IMR-90 (cell line): ENCODE data around the gene METTL21C.

Source experiments
- CHD1 ChIP-seq: IDR thresholded peaks from 2 replicates; pipeline ENCODE4 v1.6.1; 2012; ENCODE audit warnings: low read depth, low read length, improper control_type of control experiment
- FOS ChIP-seq: fragments of 150-350 bp; IDR thresholded peaks from 2 replicates; pipeline ENCODE4 v1.6.1; 2016; ENCODE audit warnings: low read depth, low read length
- MAFK ChIP-seq: IDR thresholded peaks from 2 replicates; pipeline ENCODE4 v1.6.1; 2012; ENCODE audit warnings: low read depth, low read length, improper control_type of control experiment
- MXI1 ChIP-seq: IDR thresholded peaks from 2 replicates; pipeline ENCODE4 v1.6.1; 2012; ENCODE audit warnings: low read depth, mild to moderate bottlenecking, low read length, moderate library complexity, borderline replicate concordance
- POLR2A ChIP-seq: IDR thresholded peaks from 2 replicates; pipeline ENCODE4 v1.6.1; 2012; ENCODE audit warnings: mild to moderate bottlenecking, low read depth, low read length
- RAD21 ChIP-seq: IDR thresholded peaks from 2 replicates; pipeline ENCODE4 v1.6.1; 2012; ENCODE audit warnings: low read length, improper control_type of control experiment
- RFX5 ChIP-seq: IDR thresholded peaks from 2 replicates; pipeline ENCODE4 v1.8.0; 2012; ENCODE audit warnings: low read depth, mild to moderate bottlenecking, low read length, moderate library complexity
- SMC3 ChIP-seq: fragments of 150-350 bp; IDR thresholded peaks from 2 replicates; pipeline ENCODE4 v1.6.1; 2016; ENCODE audit warnings: low read depth, mild to moderate bottlenecking, antibody characterized with exemption, low read length, moderate library complexity
- TF ChIP-seq, protein P1 (sequence below): conservative IDR thresholded peaks from 2 replicates; pipeline ENCODE4 v1.5.1; 2012; ENCODE audit warnings: mild to moderate bottlenecking, low read depth, low read length, improper control_type of control experiment
- TF ChIP-seq, protein P2 (sequence below): fragments of 150-350 bp; IDR thresholded peaks from 2 replicates; pipeline ENCODE4 v1.6.1; 2017; ENCODE audit warnings: mild to moderate bottlenecking, antibody characterized with exemption, low read length, low read depth

DNA sequence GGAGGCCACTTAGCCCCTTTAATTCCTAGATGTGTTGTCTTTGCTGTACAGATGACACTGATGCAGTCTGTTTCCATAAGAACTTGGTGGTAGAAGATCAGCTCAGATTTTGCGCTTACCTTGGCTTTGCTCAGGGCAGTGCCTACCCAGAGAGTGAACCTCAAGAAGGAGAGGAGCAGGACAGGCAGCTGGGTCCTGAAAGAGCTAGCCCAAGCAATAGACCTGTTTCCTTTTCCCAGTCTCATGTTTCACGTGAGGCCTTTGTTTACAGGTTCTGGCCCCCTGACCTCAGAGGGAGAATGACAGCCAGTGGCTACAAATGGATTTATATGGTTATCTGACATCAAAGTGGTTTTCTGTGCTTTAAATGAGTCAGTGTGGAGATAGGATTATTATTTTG lies 40.1 kb downstream of the METTL21C start:
- TF ChIP-seq MAFK (no peak), FOS (no peak), POLR2A (no peak), RAD21 (no peak), CHD1 (no peak), RFX5 (no peak), MXI1 (no peak), SMC3 (no peak)
- TF ChIP-seq, protein P1, sequence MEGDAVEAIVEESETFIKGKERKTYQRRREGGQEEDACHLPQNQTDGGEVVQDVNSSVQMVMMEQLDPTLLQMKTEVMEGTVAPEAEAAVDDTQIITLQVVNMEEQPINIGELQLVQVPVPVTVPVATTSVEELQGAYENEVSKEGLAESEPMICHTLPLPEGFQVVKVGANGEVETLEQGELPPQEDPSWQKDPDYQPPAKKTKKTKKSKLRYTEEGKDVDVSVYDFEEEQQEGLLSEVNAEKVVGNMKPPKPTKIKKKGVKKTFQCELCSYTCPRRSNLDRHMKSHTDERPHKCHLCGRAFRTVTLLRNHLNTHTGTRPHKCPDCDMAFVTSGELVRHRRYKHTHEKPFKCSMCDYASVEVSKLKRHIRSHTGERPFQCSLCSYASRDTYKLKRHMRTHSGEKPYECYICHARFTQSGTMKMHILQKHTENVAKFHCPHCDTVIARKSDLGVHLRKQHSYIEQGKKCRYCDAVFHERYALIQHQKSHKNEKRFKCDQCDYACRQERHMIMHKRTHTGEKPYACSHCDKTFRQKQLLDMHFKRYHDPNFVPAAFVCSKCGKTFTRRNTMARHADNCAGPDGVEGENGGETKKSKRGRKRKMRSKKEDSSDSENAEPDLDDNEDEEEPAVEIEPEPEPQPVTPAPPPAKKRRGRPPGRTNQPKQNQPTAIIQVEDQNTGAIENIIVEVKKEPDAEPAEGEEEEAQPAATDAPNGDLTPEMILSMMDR = no peak
- TF ChIP-seq, protein P2, sequence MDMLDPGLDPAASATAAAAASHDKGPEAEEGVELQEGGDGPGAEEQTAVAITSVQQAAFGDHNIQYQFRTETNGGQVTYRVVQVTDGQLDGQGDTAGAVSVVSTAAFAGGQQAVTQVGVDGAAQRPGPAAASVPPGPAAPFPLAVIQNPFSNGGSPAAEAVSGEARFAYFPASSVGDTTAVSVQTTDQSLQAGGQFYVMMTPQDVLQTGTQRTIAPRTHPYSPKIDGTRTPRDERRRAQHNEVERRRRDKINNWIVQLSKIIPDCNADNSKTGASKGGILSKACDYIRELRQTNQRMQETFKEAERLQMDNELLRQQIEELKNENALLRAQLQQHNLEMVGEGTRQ = no peak
